Retinal pigment epithelial cell (primary cell): ENCODE measurements around the gene DAPK1.
"Not testable (repeated sequence)": the region's sequence is repeated elsewhere in the genome, so short reads cannot be mapped to it uniquely, and the experiment has no call there.

Experiments
- DNase-seq: peaks from one replicate; pipeline ENCODE4 v3.0.0-alpha.2; 2010; ENCODE audit warnings: low read depth
- H3K4me3 ChIP-seq: 2 replicates; pipeline ENCODE4 v1.5.1; 2011; ENCODE audit warnings: mild to moderate bottlenecking, low read length, control low read depth, moderate library complexity
- TF ChIP-seq, protein P1 (sequence below): conservative IDR thresholded peaks from 2 replicates; pipeline ENCODE4 v1.5.1; 2011; ENCODE audit warnings: low read depth, low read length, control low read depth, inconsistent platforms

The DAPK1 gene

DNA sequence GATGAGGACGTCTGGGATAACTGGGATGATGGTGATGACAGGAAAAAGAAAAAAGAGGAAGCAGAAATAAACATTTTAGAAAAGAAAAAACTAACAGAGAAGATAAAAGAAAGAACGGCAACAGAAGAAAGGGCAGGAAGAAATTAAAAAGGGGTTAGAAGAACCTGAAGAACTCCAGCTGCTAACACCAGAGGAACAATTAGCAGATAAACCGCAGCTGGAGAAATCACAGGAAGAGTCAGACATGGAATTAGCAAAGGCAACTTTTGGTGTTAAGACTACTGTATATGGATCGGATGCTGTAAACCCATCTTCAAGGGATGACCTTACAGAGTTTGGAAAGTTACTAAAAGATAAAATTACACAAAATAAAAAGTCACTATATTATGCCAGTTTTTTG lies 243.7 kb downstream of the DAPK1 start:
- TF ChIP-seq, protein P1, sequence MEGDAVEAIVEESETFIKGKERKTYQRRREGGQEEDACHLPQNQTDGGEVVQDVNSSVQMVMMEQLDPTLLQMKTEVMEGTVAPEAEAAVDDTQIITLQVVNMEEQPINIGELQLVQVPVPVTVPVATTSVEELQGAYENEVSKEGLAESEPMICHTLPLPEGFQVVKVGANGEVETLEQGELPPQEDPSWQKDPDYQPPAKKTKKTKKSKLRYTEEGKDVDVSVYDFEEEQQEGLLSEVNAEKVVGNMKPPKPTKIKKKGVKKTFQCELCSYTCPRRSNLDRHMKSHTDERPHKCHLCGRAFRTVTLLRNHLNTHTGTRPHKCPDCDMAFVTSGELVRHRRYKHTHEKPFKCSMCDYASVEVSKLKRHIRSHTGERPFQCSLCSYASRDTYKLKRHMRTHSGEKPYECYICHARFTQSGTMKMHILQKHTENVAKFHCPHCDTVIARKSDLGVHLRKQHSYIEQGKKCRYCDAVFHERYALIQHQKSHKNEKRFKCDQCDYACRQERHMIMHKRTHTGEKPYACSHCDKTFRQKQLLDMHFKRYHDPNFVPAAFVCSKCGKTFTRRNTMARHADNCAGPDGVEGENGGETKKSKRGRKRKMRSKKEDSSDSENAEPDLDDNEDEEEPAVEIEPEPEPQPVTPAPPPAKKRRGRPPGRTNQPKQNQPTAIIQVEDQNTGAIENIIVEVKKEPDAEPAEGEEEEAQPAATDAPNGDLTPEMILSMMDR: no peak
- H3K4me3 ChIP-seq: no peak overlapping the region
- no peak for DNase-seq

DNA sequence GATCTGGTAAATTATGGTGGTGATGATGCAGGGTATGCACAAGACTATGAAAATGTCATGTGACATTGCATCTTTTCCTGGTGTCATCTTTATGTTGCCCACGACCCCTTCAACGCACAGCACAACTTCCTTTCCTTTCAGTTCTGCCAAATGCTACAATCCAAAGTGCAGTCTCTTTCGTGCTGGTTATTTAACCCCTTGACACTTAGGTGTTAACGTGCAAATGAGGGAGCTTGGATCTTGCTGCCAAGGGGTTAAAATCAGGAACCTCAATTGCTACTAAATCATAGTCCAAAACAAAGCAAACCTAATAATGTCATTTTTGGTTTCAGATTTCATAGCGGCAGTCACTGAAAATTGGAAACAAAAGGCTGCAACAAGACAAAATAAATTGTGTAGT lies 244.2 kb downstream of the DAPK1 start:
- TF ChIP-seq, protein P1: no peak
- no peak for DNase-seq
- H3K4me3 ChIP-seq: no peak overlapping the region

DNA sequence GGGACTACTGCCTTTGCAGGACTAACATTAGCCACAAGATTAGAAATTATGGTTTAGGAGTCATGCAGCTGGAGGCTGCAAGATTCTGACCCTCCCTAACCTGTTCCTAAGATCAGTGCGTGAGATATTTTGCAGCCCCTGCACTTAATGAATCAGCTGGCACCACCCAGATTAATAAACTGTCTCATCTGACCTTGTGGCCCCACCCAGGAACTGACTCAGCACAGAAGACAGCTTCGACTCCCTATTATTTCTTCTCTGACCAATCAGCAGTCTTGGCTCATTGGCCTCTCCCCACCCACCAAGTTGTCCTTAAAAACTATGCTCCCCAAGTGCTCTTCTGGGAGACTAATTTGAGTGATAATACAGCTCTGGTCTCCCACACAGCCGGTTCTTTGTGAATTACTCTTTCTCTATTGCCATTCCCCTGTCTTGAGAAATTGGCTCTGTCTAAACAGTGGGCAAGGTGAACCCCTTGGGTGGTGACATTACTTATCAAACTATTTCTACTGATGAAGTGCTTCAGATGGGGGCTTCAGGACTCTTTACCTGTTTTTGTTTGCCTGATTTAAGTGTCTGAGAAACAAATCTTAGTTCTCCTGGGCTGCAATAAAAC lies 245.3 kb downstream of the DAPK1 start:
- TF ChIP-seq, protein P1: no peak
- no peak for DNase-seq
- no peak overlapping the region for H3K4me3 ChIP-seq

DNA sequence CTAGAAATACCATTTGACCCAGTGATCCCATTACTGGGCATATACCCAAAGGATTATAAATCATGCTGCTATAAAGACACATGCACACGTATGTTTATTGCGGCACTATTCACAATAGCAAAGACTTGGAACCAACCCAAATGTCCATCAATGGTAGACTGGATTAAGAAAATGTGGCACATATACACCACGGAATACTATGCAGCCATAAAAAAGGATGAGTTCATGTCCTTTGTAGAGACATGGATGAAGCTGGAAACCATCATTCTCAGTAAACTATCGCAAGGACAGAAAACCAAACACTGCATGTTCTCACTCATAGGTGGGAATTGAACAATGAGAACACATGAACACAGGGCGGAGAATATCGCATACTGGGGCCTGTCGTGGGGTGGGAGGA lies 246.6 kb downstream of the DAPK1 start:
- not testable (repeated sequence) for DNase-seq, H3K4me3 ChIP-seq

DNA sequence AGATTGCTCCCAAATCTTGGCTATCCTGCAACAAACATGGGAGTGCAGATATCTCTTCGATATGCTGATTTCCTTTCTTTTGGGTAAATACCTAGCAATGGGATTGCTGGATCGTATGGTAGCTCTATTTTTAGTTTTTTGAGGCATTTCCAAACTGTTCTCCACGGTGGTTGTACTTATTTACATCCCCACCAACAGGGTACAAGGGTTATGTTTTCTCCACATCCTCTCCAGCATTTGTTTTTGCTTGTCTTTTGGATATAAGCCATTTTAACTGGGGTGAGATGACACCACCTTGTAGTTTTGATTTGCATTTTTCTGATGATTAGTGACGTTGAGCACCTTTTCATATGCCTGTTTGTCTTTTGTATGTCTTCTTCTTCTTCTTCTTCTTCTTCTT lies 248.5 kb downstream of the DAPK1 start:
- TF ChIP-seq, protein P1: no peak
- no peak for DNase-seq
- H3K4me3 ChIP-seq: no peak overlapping the region

DNA sequence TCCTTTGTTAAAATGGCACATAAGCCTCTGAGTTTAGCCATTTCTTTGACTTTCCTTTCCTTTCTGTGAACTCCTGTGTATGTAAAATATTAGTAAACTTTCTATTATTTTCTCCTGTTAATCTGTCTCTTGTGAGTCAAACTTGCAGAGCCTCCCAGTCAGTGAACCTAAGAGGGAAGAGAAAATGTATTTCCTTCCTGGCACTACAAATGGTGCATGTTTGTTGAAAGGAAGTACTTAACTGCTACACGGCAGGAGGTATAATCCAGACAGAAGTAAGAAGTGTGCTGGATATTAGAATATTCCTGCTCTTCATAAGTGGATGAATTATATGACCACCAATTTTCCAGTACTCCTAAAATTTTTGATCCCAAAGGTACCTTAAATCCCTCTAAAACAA lies 251.2 kb downstream of the DAPK1 start:
- no peak overlapping the region for H3K4me3 ChIP-seq
- DNase-seq: no peak
- TF ChIP-seq, protein P1: no peak

DNA sequence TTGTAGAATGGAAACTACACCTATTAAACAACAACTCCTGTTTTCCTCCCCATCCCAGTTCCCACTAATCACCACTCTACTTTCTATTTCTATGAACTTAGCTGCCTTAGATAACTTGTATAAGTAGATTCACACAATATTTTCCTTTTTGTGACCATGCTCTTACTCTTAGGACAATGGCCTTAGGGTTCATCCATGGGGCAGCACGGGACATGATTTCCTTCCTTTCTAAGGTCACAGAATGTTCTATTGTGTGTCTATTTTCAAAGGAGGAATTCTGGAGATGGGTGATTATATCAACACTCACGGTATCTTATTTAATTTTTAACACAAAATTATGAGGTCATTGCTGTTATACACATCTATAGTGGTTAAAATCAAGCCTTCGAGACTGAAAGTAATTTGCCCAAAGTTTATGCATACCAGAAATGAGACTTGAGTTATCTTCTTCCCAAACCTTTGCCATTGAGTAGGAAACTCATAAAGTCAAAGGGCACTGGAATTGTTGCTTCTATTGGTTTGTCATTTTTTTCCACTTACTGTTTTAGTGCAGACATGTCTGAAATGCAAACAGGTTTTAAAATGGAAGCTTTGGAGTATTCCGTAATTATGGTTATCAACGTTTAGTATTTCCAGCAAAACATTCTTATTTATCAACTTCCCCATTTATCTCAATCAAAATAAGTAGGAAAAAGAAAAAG lies 251.8 kb downstream of the DAPK1 start:
- no peak overlapping the region for H3K4me3 ChIP-seq
- DNase-seq: no peak
- TF ChIP-seq, protein P1: no peak
